ENCODE data around the gene CPA5.

DNA sequence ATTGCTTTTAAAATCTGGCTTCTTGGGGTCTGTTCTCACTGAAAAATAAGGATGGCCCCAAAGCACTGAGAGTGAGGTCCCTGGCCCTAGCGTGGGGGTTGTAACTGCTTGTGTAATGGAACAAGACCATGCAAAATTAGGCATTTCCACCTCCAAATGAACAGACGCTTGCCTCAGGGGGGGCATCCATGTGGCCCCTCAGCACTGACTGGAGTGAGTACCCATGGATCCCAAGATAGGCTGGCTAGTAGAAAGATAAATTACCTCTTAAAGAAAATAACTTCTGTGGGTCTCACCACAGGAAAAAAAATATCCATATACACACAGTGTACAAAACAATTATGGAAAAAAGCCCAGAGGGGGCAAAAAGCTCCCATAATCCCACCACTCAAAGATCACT, 20.5 kb downstream of the CPA5 start:
- TF ChIP-seq, protein P1, sequence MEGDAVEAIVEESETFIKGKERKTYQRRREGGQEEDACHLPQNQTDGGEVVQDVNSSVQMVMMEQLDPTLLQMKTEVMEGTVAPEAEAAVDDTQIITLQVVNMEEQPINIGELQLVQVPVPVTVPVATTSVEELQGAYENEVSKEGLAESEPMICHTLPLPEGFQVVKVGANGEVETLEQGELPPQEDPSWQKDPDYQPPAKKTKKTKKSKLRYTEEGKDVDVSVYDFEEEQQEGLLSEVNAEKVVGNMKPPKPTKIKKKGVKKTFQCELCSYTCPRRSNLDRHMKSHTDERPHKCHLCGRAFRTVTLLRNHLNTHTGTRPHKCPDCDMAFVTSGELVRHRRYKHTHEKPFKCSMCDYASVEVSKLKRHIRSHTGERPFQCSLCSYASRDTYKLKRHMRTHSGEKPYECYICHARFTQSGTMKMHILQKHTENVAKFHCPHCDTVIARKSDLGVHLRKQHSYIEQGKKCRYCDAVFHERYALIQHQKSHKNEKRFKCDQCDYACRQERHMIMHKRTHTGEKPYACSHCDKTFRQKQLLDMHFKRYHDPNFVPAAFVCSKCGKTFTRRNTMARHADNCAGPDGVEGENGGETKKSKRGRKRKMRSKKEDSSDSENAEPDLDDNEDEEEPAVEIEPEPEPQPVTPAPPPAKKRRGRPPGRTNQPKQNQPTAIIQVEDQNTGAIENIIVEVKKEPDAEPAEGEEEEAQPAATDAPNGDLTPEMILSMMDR (IDR thresholded peaks at IDR 0.05) = no peak
- no peak for TF ChIP-seq POLR2A (IDR thresholded peaks at IDR 0.05)

Measured in testis (tissue), 2 donors.